Fibroblast of lung (primary cell): Measurements from ENCODE around the gene DCUN1D1. TPM values are rescaled to one million over a fixed set of nuclear protein-coding genes. Genes with fewer than 3 reads are reported as not detected.

Experiments used
- DNase-seq, 2 donors: peaks; one replicate each; pipeline versions ENCODE4 v3.0.0 to v3.0.0-alpha.2; 2010; ENCODE audit warnings: low read depth in 2 of 2
- H2AFZ ChIP-seq: 2 replicates; pipeline ENCODE4 v1.5.1; 2012; ENCODE audit warnings: low read length, control low read depth, inconsistent platforms
- H3K27ac ChIP-seq: 2 replicates; pipeline ENCODE4 v1.5.1; 2011; ENCODE audit warnings: low read length, control low read depth; ENCODE audit not compliant: insufficient read depth
- H3K27me3 ChIP-seq: 2 replicates; pipeline ENCODE4 v1.5.1; 2011; ENCODE audit warnings: mild to moderate bottlenecking, low read length; ENCODE audit not compliant: control insufficient read depth, insufficient read depth
- H3K36me3 ChIP-seq: 2 replicates; pipeline ENCODE4 v1.5.1; 2011; ENCODE audit warnings: low read length; ENCODE audit not compliant: control insufficient read depth, insufficient read depth
- H3K4me1 ChIP-seq: 2 replicates; pipeline ENCODE4 v1.5.1; 2011; ENCODE audit warnings: low read length; ENCODE audit not compliant: control insufficient read depth, insufficient read depth; ENCODE audit errors: extremely low read depth
- H3K4me2 ChIP-seq: 2 replicates; pipeline ENCODE4 v1.5.1; 2011; ENCODE audit warnings: low read length, control low read depth; ENCODE audit not compliant: insufficient read depth; ENCODE audit errors: extremely low read depth
- H3K4me3 ChIP-seq, 4 experiments: fragments of 200-600 bp in 1 of 4; sonication (generic) in 1 of 4; replicated peaks in 1 of 4; 2 replicates each; pipeline ENCODE4 v1.5.1; 2011 to 2016; ENCODE audit warnings: low read length in 4 of 4, low read depth in 3 of 4, mild to moderate bottlenecking in 3 of 4, control low read depth in 2 of 4, inconsistent platforms in 1 of 4, mixed read lengths in 1 of 4; ENCODE audit not compliant: insufficient read depth in 1 of 4; ENCODE audit errors: control extremely low read depth in 1 of 4
- H3K79me2 ChIP-seq: 2 replicates; pipeline ENCODE4 v1.5.1; 2012; ENCODE audit warnings: mild to moderate bottlenecking, low read length, inconsistent platforms; ENCODE audit not compliant: control insufficient read depth, insufficient read depth
- H3K9ac ChIP-seq: 2 replicates; pipeline ENCODE4 v1.5.1; 2011; ENCODE audit warnings: mild to moderate bottlenecking, low read length, control low read depth; ENCODE audit not compliant: insufficient read depth
- H3K9me3 ChIP-seq: 2 replicates; pipeline ENCODE4 v1.5.1; 2012; ENCODE audit warnings: low read depth, low read length; ENCODE audit not compliant: control insufficient read depth, insufficient read depth
- H4K20me1 ChIP-seq: 2 replicates; pipeline ENCODE4 v1.5.1; 2011; ENCODE audit warnings: low read length; ENCODE audit not compliant: control insufficient read depth, insufficient read depth; ENCODE audit errors: extremely low read depth
- EZH2 ChIP-seq: IDR thresholded peaks from 2 replicates; pipeline ENCODE4 v1.5.1; 2012; ENCODE audit warnings: low read length, control low read depth, mild to moderate bottlenecking; ENCODE audit errors: missing control alignments
- polyA plus RNA-seq, 2 donors: library from polyadenylated mRNA; depleted of rRNA in 1 of 2; stranded (reverse) in 1 of 2; unstranded in 1 of 2; fragments of >200 nt; gene quantifications; 2 replicates each; pipeline ENCODE4 v1.2.1, GENCODE V29; 2011 to 2012; ENCODE audit warnings: missing spikeins in 1 of 2
- total RNA-seq: library from RNA; depleted of rRNA; stranded (reverse); fragments of >200 nt; gene quantifications from 2 replicates; pipeline ENCODE4 v1.2.1, GENCODE V29; 2014
- TF ChIP-seq, protein P1 (sequence below), 2 donors: IDR thresholded peaks in 1 of 2; conservative IDR thresholded peaks in 1 of 2; 1 replicate in 1 of 2; 2 replicates in 1 of 2; pipeline ENCODE4 v1.5.1; 2011 to 2012; ENCODE audit warnings: low read length in 2 of 2, control low read depth in 1 of 2, inconsistent platforms in 1 of 2, low read depth in 1 of 2, mild to moderate bottlenecking in 1 of 2

The DCUN1D1 gene
- total and polyA plus RNA-seq, 2 donors (not counting 1 experiment from before 2014, with no cell fraction given), result 26.6 to 31.0 TPM

DNA sequence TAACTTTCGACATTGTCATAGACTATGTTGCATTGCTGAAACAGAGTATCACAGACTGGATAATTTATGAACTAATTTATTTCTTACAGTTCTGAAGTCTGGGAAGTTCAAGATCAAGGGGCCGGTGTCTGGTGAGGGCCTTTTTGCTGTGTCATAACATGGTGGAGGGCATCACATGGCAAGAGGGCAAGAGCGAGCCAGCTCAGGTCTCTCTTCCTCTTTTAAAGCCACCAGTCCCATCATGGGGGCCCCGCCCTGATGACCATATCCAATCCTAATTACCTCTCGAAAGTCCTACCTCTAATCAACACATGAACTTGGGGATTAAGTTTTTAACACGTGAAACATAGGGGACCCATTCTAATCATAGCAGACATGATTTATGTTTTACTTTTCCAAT is 33.5 kb upstream of the DCUN1D1 start:
- no peak for DNase-seq
- no peaks in the 10 kb centered on the region for H4K20me1 ChIP-seq

DNA sequence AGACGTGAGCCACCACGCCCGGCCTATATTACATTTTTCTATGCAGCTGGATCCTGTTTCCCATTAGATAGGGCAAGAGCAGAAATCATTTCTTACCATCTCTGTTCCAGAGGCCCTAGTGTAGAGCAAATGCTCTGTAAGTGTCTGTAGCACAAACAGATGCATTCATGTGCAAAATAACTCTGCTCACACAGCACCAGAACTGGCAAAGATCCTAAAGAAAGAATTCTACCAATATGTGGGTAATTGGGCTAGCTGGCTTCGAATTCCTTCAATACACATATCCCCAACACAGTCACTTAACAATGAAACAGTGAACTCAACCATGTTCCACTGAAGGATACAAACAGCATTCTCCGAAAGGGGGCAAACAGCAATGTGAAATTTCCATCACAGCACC is 32.7 kb upstream of the DCUN1D1 start:
- DNase-seq, result no peak
- Histone ChIP-seq H2AFZ (no peak overlapping the region), H3K4me1 (peaks cover 2% of the 10 kb centered on the region), H3K4me3 (no peak overlapping the region), H3K27me3 (no peaks in the 10 kb centered on the region), H3K9ac (no peak overlapping the region), H3K27ac (no peak overlapping the region), H3K36me3 (no peaks in the 10 kb centered on the region), H3K9me3 (no peaks in the 10 kb centered on the region), H3K79me2 (no peaks in the 10 kb centered on the region), H3K4me2 (no peak overlapping the region), H4K20me1 (no peaks in the 10 kb centered on the region)
- no peak for TF ChIP-seq EZH2
- TF ChIP-seq, protein P1, sequence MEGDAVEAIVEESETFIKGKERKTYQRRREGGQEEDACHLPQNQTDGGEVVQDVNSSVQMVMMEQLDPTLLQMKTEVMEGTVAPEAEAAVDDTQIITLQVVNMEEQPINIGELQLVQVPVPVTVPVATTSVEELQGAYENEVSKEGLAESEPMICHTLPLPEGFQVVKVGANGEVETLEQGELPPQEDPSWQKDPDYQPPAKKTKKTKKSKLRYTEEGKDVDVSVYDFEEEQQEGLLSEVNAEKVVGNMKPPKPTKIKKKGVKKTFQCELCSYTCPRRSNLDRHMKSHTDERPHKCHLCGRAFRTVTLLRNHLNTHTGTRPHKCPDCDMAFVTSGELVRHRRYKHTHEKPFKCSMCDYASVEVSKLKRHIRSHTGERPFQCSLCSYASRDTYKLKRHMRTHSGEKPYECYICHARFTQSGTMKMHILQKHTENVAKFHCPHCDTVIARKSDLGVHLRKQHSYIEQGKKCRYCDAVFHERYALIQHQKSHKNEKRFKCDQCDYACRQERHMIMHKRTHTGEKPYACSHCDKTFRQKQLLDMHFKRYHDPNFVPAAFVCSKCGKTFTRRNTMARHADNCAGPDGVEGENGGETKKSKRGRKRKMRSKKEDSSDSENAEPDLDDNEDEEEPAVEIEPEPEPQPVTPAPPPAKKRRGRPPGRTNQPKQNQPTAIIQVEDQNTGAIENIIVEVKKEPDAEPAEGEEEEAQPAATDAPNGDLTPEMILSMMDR (conservative IDR thresholded peaks at IDR 0.05 in 1 of 2, IDR thresholded peaks at IDR 0.05 in 1 of 2; ENCODE audit: low read depth in 1 of 2, low read length in 2 of 2), result no peak

More for the DNA sequence above, 33.5 kb upstream of the DCUN1D1 start:
- peaks cover 1% of the 10 kb centered on the region for H3K4me1 ChIP-seq
- no peak overlapping the region for H3K27ac ChIP-seq
- no peak overlapping the region for H3K9ac ChIP-seq
- H3K4me3 ChIP-seq, result no peak overlapping the region
- TF ChIP-seq, protein P1 (conservative IDR thresholded peaks at IDR 0.05 in 1 of 2, IDR thresholded peaks at IDR 0.05 in 1 of 2; ENCODE audit: low read depth in 1 of 2, low read length in 2 of 2), result no peak
- TF ChIP-seq EZH2, result no peak
- no peaks in the 10 kb centered on the region for H3K9me3 ChIP-seq
- no peak overlapping the region for H3K4me2 ChIP-seq
- no peaks in the 10 kb centered on the region for H3K36me3 ChIP-seq
- H2AFZ ChIP-seq, result no peak overlapping the region
- H3K27me3 ChIP-seq, result no peaks in the 10 kb centered on the region
- no peaks in the 10 kb centered on the region for H3K79me2 ChIP-seq

DNA sequence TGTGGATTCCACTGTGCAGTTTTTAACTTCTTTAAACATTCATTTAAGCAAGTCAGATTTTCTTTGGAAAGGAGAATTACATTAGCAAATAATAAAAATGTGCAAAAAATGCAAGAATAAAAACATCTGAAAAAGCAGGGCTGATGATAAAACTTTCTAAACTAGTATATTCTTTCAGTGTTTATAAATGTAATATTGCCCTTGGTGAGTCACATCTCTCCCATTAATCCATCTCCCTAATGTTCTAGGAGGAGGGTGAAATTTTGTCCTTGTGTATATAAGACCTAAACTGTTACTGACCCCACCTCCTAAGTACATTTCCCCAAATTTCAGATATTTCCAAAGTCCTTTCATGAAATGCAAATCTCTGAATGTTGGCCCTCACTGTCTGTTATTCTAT is 28.5 kb upstream of the DCUN1D1 start:
- Histone ChIP-seq H3K27me3 (no peaks in the 10 kb centered on the region), H3K36me3 (no peaks in the 10 kb centered on the region), H3K9me3 (no peaks in the 10 kb centered on the region), H3K9ac (no peak overlapping the region), H4K20me1 (no peaks in the 10 kb centered on the region), H3K27ac (no peak overlapping the region), H3K4me1 (peaks cover 2% of the 10 kb centered on the region), H2AFZ (no peak overlapping the region), H3K4me3 (no peak overlapping the region), H3K4me2 (no peak overlapping the region), H3K79me2 (no peaks in the 10 kb centered on the region)
- DNase-seq, result peak; percentile 21 to 68
- TF ChIP-seq, protein P1 (conservative IDR thresholded peaks at IDR 0.05 in 1 of 2, IDR thresholded peaks at IDR 0.05 in 1 of 2; ENCODE audit: low read depth in 1 of 2, low read length in 2 of 2), result no peak
